Testis (tissue), 2 donors: ENCODE results near the gene POLD4.

ENCODE experiments used
- CTCF ChIP-seq, 3 experiments: fragments of 450-650 bp in 2 of 3; fragments of 200-600 bp in 1 of 3; sonication (generic) in 1 of 3; IDR thresholded peaks; one replicate each; pipeline ENCODE4 v1.5.1; 2016 to 2019; ENCODE audit warnings: antibody characterized with exemption in 3 of 3, mild to moderate bottlenecking in 2 of 3, moderate library complexity in 1 of 3
- POLR2A ChIP-seq: fragments of 450-650 bp; IDR thresholded peaks from one replicate; pipeline ENCODE4 v1.6.1; 2017; ENCODE audit warnings: antibody characterized with exemption, mild to moderate bottlenecking, moderate library complexity

- TF ChIP-seq CTCF (IDR thresholded peaks at IDR 0.05) (no peak), POLR2A (no peak)
Observed at GRCh38 chr11:67301951-67302516, 51.3 kb downstream of the POLD4 start.
